ENCODE data around the gene PDCD2L. TPM values are rescaled to one million over a fixed set of nuclear protein-coding genes. Genes with fewer than 3 reads are reported as not detected.
"Not testable (repeated sequence)": the region's sequence is repeated elsewhere in the genome, so short reads cannot be mapped to it uniquely, and the experiment has no call there.

PDCD2L gene
- total RNA-seq, 1 experiment from 2014 or later, result 14.8 TPM

DNA sequence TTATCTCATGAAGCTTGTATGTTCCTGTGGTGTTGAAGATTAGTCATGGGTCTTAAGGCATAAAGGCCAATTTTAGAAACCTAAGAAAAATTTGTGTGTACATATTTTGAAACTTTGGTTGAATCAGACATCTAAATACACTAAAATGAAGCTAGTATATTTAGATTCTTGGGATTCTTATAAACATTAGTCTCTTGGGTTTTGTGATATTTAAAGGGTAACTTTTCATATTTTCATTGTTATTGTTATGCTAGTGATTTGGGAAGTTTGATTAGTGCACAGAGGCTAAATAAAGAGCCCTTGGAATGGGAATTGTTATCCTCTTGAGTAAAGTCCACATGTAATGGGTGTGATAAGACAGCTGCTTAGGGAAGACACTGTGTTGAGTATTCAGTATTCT, 48.5 kb downstream of the PDCD2L start:
- H2AFZ ChIP-seq, result no peak overlapping the region
- DNase-seq, result no peak
- no peaks in the 10 kb centered on the region for H3K9me3 ChIP-seq (ENCODE audit: insufficient read depth, low read depth)
- H3K9me2 ChIP-seq (ENCODE audit: insufficient read depth), result no peaks in the 10 kb centered on the region
- peaks cover 16% of the 10 kb centered on the region; the same call in 1 of the 2 replicates for H3F3A ChIP-seq (ENCODE audit: insufficient read depth, low read depth)
- H3K4me2 ChIP-seq, result no peak overlapping the region
- no peak overlapping the region for H3K4me3 ChIP-seq
- 0 out of 2 replicates have a peak, but pooled peaks cover 3% of the 10 kb centered on the region for H3K4me1 ChIP-seq (replicated peaks; ENCODE audit: insufficient read depth)
- H3K27me3 ChIP-seq (ENCODE audit: insufficient read depth, low read depth), result no peaks in the 10 kb centered on the region
- peaks cover 49% of the 10 kb centered on the region for H3K36me3 ChIP-seq (ENCODE audit: low read depth)
- intact Hi-C loops (cut with micrococcal nuclease; ENCODE audit: unreplicated experiment), result no loop called here
- no TSS peak for BruUV-seq (replicated peaks)
- ChIA-PET POLR2A (ENCODE audit: unreplicated experiment) (no interaction called here), CTCF (no interaction called here)
- H3K27ac ChIP-seq, result no peak overlapping the region
- H3K79me2 ChIP-seq (ENCODE audit: low read depth), result peaks cover 4% of the 10 kb centered on the region; the same call in 1 of the 2 replicates
- no peak for TF ChIP-seq EZH2 (IDR thresholded peaks at IDR 0.05; ENCODE audit: low read depth)
- TF ChIP-seq, protein P1, sequence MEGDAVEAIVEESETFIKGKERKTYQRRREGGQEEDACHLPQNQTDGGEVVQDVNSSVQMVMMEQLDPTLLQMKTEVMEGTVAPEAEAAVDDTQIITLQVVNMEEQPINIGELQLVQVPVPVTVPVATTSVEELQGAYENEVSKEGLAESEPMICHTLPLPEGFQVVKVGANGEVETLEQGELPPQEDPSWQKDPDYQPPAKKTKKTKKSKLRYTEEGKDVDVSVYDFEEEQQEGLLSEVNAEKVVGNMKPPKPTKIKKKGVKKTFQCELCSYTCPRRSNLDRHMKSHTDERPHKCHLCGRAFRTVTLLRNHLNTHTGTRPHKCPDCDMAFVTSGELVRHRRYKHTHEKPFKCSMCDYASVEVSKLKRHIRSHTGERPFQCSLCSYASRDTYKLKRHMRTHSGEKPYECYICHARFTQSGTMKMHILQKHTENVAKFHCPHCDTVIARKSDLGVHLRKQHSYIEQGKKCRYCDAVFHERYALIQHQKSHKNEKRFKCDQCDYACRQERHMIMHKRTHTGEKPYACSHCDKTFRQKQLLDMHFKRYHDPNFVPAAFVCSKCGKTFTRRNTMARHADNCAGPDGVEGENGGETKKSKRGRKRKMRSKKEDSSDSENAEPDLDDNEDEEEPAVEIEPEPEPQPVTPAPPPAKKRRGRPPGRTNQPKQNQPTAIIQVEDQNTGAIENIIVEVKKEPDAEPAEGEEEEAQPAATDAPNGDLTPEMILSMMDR (conservative IDR thresholded peaks at IDR 0.05), result no peak
- peaks cover 27% of the 10 kb centered on the region for H4K20me1 ChIP-seq (ENCODE audit: insufficient read depth)

DNA sequence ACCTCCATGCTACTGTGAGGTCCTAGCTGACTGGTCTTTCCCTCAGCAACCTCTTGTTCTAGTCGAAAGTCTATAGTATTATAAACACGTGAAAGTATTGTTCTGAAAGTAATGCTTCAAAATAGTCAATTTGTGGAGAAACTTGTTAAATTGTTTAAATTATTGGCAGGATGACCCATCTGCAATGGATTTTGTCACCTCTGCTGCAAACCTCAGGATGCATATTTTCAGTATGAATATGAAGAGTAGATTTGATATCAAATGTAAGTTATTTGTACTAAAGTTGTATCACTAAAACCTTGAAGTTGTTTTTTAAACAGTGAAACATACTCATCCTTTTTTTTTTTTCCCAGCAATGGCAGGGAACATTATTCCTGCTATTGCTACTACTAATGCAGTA, 49.9 kb downstream of the PDCD2L start:
- Histone ChIP-seq H3F3A (ENCODE audit: insufficient read depth, low read depth) (peaks cover 23% of the 10 kb centered on the region; the same call in 1 of the 2 replicates), H3K27me3 (ENCODE audit: insufficient read depth, low read depth) (no peaks in the 10 kb centered on the region), H3K4me3 (no peak overlapping the region), H3K4me2 (no peak overlapping the region), H3K79me2 (ENCODE audit: low read depth) (peaks cover 4% of the 10 kb centered on the region; the same call in 1 of the 2 replicates), H3K36me3 (ENCODE audit: low read depth) (peaks cover 50% of the 10 kb centered on the region), H4K20me1 (ENCODE audit: insufficient read depth) (peaks cover 32% of the 10 kb centered on the region), H3K27ac (no peak overlapping the region), H3K9me3 (ENCODE audit: insufficient read depth, low read depth) (no peaks in the 10 kb centered on the region), H3K4me1 (replicated peaks; ENCODE audit: insufficient read depth) (peaks cover 11% of the 10 kb centered on the region), H3K9me2 (ENCODE audit: insufficient read depth) (no peaks in the 10 kb centered on the region), H2AFZ (no peak overlapping the region)
- ChIA-PET POLR2A (ENCODE audit: unreplicated experiment) (no interaction called here), CTCF (no interaction called here)
- TF ChIP-seq EZH2 (IDR thresholded peaks at IDR 0.05; ENCODE audit: low read depth), result no peak
- TF ChIP-seq, protein P1 (conservative IDR thresholded peaks at IDR 0.05), result no peak
- intact Hi-C loops (cut with micrococcal nuclease; ENCODE audit: unreplicated experiment), result no loop called here
- no peak for DNase-seq
- BruUV-seq (replicated peaks), result no TSS peak

DNA sequence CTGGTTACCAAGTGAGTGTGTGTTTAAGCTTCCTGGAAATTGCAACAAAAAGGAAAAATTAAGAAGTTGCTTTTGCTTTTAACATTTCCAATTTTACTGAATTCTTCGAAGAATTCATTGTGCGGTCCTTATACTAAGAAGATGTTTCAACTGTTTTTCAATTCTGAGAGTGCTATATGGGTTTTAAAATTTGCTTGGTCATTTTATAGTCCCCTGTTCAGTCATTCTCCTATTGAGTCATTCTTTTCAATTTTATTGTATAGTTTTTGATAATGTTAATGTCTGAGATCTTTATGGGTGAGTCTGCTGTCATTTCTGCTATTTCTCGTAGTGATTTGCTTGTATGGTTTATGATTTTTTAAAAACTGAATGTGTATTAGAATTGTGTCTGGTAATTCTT, 50.5 kb downstream of the PDCD2L start:
- ChIA-PET POLR2A (ENCODE audit: unreplicated experiment) (no interaction called here), CTCF (no interaction called here)
- Histone ChIP-seq H3K4me3 (no peak overlapping the region), H2AFZ (no peak overlapping the region), H3F3A (ENCODE audit: insufficient read depth, low read depth) (peaks cover 26% of the 10 kb centered on the region; the same call in 1 of the 2 replicates), H3K27ac (no peak overlapping the region), H3K27me3 (ENCODE audit: insufficient read depth, low read depth) (no peaks in the 10 kb centered on the region), H3K4me1 (replicated peaks; ENCODE audit: insufficient read depth) (peaks cover 17% of the 10 kb centered on the region), H3K9me2 (ENCODE audit: insufficient read depth) (no peaks in the 10 kb centered on the region), H3K79me2 (ENCODE audit: low read depth) (peaks cover 4% of the 10 kb centered on the region; the same call in 1 of the 2 replicates), H3K4me2 (no peak overlapping the region), H3K9me3 (ENCODE audit: insufficient read depth, low read depth) (no peaks in the 10 kb centered on the region), H3K36me3 (ENCODE audit: low read depth) (peaks cover 45% of the 10 kb centered on the region), H4K20me1 (ENCODE audit: insufficient read depth) (peaks cover 36% of the 10 kb centered on the region)
- no TSS peak for BruUV-seq (replicated peaks)
- TF ChIP-seq EZH2 (IDR thresholded peaks at IDR 0.05; ENCODE audit: low read depth), result no peak
- TF ChIP-seq, protein P1 (conservative IDR thresholded peaks at IDR 0.05), result no peak
- no peak for DNase-seq
- intact Hi-C loops (cut with micrococcal nuclease; ENCODE audit: unreplicated experiment), result no loop called here

DNA sequence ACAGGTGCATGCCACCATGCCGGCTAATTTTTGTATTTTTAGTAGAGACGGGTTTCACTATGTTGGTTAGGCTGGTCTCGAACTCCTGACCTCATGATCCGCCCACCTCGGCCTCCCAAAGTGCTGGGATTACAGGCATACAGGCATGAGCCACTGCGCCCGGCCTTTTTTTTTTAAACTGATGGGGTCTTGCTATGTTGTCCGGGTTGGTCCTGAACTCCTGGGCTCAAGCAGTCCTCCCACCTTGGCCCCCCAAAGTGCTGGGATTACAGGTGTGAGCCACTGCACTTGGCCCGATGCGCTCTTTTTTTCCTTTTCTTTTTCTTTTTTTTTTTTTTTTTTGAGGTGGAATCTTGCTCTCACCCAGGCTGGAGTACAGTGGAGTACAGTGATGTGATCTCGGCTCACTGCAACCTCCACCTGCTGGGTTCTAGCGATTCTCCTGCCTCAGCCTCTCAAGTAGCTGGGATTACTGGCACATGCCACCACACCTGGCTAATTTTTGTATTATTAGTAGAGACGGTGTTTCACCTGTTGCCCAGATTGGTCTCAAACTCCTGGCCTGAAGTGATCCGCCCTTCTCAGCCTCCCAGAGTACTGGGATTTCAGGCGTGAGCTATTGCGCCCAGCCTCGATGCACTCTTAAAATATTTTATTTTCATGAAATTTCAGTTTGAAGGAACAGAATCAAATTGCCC, 51.7 kb downstream of the PDCD2L start:
- intact Hi-C loops (cut with micrococcal nuclease; ENCODE audit: unreplicated experiment); POLR2A ChIA-PET (ENCODE audit: unreplicated experiment); H3K27ac ChIP-seq; H3K4me3 ChIP-seq; H3K27me3 ChIP-seq (ENCODE audit: insufficient read depth, low read depth); DNase-seq; H3K4me2 ChIP-seq; H3K9me2 ChIP-seq (ENCODE audit: insufficient read depth); H2AFZ ChIP-seq; H3K9me3 ChIP-seq (ENCODE audit: insufficient read depth, low read depth); BruUV-seq (replicated peaks): not testable (repeated sequence)
- Histone ChIP-seq H3F3A (ENCODE audit: insufficient read depth, low read depth) (peaks cover 25% of the 10 kb centered on the region; the same call in 1 of the 2 replicates), H4K20me1 (ENCODE audit: insufficient read depth) (peaks cover 46% of the 10 kb centered on the region), H3K36me3 (ENCODE audit: low read depth) (peaks cover 43% of the 10 kb centered on the region), H3K4me1 (replicated peaks; ENCODE audit: insufficient read depth) (peaks cover 22% of the 10 kb centered on the region), H3K79me2 (ENCODE audit: low read depth) (peaks cover 12% of the 10 kb centered on the region)
- CTCF ChIA-PET, result interaction anchor here (0.6 kb wide), 1 partner anchor 97 kb away, joined by 10 read pairs; no protein-coding TSS in a partner anchor
